Choroid plexus epithelial cell (primary cell): ENCODE measurements around the gene RRAD.
A peak's percentile ranks its signal among the peaks of the same experiment; 100 is the strongest.

Experiments used
- DNase-seq: peaks from one replicate; pipeline ENCODE4 v3.0.0-alpha.2; 2010; ENCODE audit warnings: low read depth
- H3K4me3 ChIP-seq: 2 replicates; pipeline ENCODE4 v1.5.1; 2011; ENCODE audit warnings: low read depth, mild to moderate bottlenecking, control low read depth, low read length, moderate library complexity
- TF ChIP-seq, protein P1 (sequence below): conservative IDR thresholded peaks from 2 replicates; pipeline ENCODE4 v1.5.1; 2011; ENCODE audit warnings: low read depth, mild to moderate bottlenecking, control low read depth, inconsistent platforms, low read length, moderate library complexity

RRAD gene

DNA sequence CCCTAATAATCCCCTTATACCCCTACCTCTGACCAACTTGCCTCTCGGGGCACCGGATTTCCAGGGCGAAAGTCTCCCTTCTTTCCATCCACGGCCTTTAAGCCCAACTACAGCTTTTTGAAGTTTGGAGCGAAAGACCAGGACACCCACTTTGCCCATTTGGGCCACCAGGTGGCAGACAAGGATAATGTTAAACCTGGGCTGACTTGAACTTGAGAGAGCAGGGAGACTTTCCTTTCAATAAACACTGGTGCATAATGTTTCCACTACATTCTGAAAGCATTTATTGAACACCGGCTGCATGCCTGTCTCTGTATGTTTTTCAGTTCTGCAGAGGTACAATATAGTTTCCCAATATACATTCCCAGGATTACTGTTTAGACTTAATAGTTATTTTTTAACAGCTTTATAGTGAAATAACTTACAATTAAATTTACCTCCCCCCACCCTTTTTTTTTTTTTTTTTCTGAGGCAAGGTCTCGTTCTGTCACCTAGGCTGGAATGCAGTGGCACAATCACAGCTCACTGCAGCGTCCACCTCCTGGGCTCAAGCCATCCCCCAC lies 28.8 kb upstream of the RRAD start:
- no peak overlapping the region for H3K4me3 ChIP-seq
- peak; percentile 86 for DNase-seq
- TF ChIP-seq, protein P1, sequence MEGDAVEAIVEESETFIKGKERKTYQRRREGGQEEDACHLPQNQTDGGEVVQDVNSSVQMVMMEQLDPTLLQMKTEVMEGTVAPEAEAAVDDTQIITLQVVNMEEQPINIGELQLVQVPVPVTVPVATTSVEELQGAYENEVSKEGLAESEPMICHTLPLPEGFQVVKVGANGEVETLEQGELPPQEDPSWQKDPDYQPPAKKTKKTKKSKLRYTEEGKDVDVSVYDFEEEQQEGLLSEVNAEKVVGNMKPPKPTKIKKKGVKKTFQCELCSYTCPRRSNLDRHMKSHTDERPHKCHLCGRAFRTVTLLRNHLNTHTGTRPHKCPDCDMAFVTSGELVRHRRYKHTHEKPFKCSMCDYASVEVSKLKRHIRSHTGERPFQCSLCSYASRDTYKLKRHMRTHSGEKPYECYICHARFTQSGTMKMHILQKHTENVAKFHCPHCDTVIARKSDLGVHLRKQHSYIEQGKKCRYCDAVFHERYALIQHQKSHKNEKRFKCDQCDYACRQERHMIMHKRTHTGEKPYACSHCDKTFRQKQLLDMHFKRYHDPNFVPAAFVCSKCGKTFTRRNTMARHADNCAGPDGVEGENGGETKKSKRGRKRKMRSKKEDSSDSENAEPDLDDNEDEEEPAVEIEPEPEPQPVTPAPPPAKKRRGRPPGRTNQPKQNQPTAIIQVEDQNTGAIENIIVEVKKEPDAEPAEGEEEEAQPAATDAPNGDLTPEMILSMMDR: peak; percentile 91

DNA sequence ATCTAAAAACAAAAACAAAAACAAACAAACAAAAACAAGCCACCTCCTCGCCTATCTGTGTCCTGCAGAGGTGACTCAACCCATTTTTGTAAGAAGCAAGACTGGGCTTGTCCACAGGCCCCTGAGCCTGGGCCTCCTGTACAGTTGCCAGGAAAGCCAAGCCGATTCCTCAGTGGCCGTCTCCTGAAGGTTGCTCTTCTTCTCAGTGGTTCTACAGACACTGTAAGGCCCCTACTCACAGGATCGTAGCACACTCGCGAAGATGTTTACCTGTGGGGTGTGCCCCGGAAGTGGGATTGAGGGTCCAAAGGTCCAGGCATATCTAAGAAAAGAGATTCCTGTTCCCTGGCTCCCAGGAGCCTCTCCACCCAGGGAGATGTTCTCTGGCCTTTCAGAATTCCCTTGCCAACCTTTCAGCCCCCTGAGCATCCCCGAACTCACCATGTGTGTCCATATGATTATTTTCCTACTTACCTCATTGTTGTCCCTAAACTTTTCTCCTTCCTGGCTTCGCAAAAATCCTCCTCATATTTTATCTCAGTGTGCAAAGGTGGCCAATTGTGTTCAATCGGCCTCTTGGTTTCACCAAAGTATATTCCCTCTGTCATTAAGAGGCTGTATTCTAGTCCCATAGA lies 28.2 kb upstream of the RRAD start:
- no peak for DNase-seq
- H3K4me3 ChIP-seq: no peak overlapping the region
- TF ChIP-seq, protein P1: no peak

- H3K4me3 ChIP-seq: no peak overlapping the region
Measured at GRCh38 chr16:66952430-66953110, 27.2 kb upstream of the RRAD start.

GRCh38 chr16:66950971-66951790 lies 25.8 kb upstream of the RRAD start:
- DNase-seq: no peak
- TF ChIP-seq, protein P1: no peak
- no peak overlapping the region for H3K4me3 ChIP-seq

More at GRCh38 chr16:66952430-66953110, 27.2 kb upstream of the RRAD start:
- DNase-seq: no peak
- TF ChIP-seq, protein P1: no peak

DNA sequence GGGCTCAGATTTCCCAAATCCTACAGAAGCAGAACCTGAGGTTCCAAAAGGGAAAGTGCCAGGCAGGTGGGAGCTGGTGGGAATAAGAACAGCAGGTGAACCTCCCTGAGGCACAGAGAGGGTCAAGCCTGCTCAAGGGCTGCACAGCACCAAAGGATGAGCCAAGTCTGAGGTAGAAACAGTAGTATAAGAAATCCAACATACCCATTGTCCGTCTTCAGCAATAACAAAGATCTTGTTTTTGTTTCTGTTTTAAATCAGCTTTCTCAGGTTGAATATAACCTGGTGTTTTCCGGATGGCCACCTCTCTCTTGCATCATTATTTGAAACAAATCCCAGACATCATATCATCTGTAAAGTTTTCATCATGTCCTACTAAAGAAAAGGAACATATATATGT lies 25.1 kb upstream of the RRAD start:
- TF ChIP-seq, protein P1: no peak
- no peak for DNase-seq
- H3K4me3 ChIP-seq: no peak overlapping the region

GRCh38 chr16:66949472-66949871 lies 24.1 kb upstream of the RRAD start:
- TF ChIP-seq, protein P1: no peak
- no peak for DNase-seq
- H3K4me3 ChIP-seq: no peak overlapping the region
